A673 (cell line): ENCODE measurements around the gene FSTL4. TPM values are rescaled to one million over a fixed set of nuclear protein-coding genes. Genes with fewer than 3 reads are reported as not detected.

Experiments used
- BruUV-seq: library from RNA; stranded (reverse); fragments of 400-500 nt; replicated peaks from 2 replicates; lab custom pipeline; 2021; lab: Mats Ljungman, UMichigan
- CTCF ChIA-PET: fragments of 300-600 bp; sonication (Branson Sonifier 250); formaldehyde crosslinking; loops from one replicate; lab custom pipeline; 2022; ENCODE audit warnings: antibody characterized with exemption; lab: Charles Lee
- POLR2A ChIA-PET: fragments of 300-600 bp; sonication (Branson Sonifier 250); formaldehyde crosslinking; loops from one replicate; lab custom pipeline; 2022; ENCODE audit warnings: antibody characterized with exemption; ENCODE audit not compliant: low non-redundant PET; lab: Charles Lee
- DNase-seq: peaks from one replicate; pipeline ENCODE4 v3.0.0-alpha.2; 2015; ENCODE audit warnings: low spot score
- H3K27ac ChIP-seq: fragments of 200-600 bp; sonication (generic); 2 replicates; pipeline ENCODE4 v1.5.1; 2016; ENCODE audit warnings: mixed run types, low read depth, mild to moderate bottlenecking, mixed read lengths, antibody characterized with exemption, low read length; ENCODE audit not compliant: poor library complexity, severe bottlenecking
- H3K27me3 ChIP-seq: fragments of 200-600 bp; sonication (generic); replicated peaks from 2 replicates; pipeline ENCODE4 v1.6.1; 2017; ENCODE audit warnings: mixed run types, low read depth, mild to moderate bottlenecking, mixed read lengths, antibody characterized with exemption, low read length; ENCODE audit not compliant: insufficient read depth, poor library complexity
- H3K36me3 ChIP-seq: fragments of 200-600 bp; sonication (generic); 2 replicates; pipeline ENCODE4 v1.6.1; 2016; ENCODE audit warnings: mixed run types, mild to moderate bottlenecking, mixed read lengths, antibody characterized with exemption, low read length; ENCODE audit not compliant: insufficient read depth, poor library complexity, severe bottlenecking
- H3K4me1 ChIP-seq: fragments of 200-600 bp; sonication (generic); 2 replicates; pipeline ENCODE4 v1.6.1; 2017; ENCODE audit warnings: mixed run types, mild to moderate bottlenecking, mixed read lengths, antibody characterized with exemption, low read length; ENCODE audit not compliant: insufficient read depth, poor library complexity, severe bottlenecking
- H3K4me3 ChIP-seq: fragments of 200-600 bp; sonication (generic); 2 replicates; pipeline ENCODE4 v1.5.1; 2016; ENCODE audit warnings: low read depth, mixed run types, mild to moderate bottlenecking, mixed read lengths, low read length; ENCODE audit not compliant: poor library complexity, severe bottlenecking
- H3K9me3 ChIP-seq: fragments of 200-600 bp; sonication (generic); 2 replicates; pipeline ENCODE4 v1.6.1; 2016; ENCODE audit warnings: mixed run types, low read depth, mild to moderate bottlenecking, mixed read lengths, antibody characterized with exemption, low read length; ENCODE audit not compliant: poor library complexity, severe bottlenecking
- EZH2 ChIP-seq: fragments of 200-600 bp; sonication (generic); IDR thresholded peaks from 2 replicates; pipeline ENCODE4 v1.6.1; 2017; ENCODE audit warnings: borderline replicate concordance, low read depth, mild to moderate bottlenecking, mixed read lengths, antibody characterized with exemption, low read length; ENCODE audit not compliant: poor library complexity, severe bottlenecking
- intact Hi-C: fragments of 100-400 bp; cut with micrococcal nuclease; formaldehyde crosslinking; loops from one replicate; pipeline ENCODE4 v1.10.0; 2022; ENCODE audit not compliant: unreplicated experiment
- total RNA-seq: library from RNA; stranded (reverse); gene quantifications from 2 replicates; pipeline ENCODE4 v1.2.3, GENCODE V29; 2021
- TF ChIP-seq, protein P1 (sequence below): fragments of 300-800, 200-600 bp; sonication (generic); conservative IDR thresholded peaks from 2 replicates; pipeline ENCODE4 v1.5.1; 2017; ENCODE audit warnings: low read depth, mild to moderate bottlenecking, antibody characterized with exemption, low read length, moderate library complexity, mixed read lengths

Gene FSTL4
- total RNA-seq, 1 experiment from 2014 or later: 0.86 TPM

DNA sequence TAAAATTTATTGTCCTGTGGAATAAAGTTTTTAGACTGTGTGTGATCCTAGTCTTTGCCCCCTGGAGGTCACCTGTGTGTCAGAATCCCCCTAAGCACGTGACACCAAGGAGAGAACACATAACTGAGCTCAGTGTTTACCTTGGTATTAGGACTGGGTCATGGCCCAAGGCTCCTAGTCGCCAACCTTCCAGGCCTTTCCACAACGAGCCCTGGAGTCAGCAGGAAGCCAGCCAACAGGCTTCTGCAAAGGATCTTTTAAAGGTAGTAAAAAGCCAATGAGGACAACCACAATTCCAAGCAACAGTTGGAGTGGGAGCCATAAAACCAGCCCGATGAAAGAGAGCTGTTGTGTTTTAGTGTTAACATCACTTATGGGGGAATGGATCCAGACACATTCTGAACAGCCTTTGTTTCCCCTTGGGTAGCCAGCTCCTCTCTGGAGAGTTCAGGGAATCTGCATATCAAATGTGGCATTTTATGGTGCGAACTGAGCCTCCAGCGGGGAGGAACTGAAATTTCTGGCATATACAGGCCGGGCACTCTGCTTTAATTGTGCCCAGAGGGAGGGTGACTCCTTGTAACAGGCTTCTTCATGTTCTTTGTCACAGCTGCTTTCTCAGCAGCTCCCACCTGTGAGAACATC lies 239.9 kb downstream of the FSTL4 start:
- Histone ChIP-seq H3K36me3 (no peaks in the 10 kb centered on the region), H3K9me3 (peaks cover 7% of the 10 kb centered on the region), H3K27ac (no peak overlapping the region), H3K4me1 (no peaks in the 10 kb centered on the region), H3K27me3 (no peaks in the 10 kb centered on the region), H3K4me3 (no peak overlapping the region)
- no peak for DNase-seq
- TF ChIP-seq, protein P1, sequence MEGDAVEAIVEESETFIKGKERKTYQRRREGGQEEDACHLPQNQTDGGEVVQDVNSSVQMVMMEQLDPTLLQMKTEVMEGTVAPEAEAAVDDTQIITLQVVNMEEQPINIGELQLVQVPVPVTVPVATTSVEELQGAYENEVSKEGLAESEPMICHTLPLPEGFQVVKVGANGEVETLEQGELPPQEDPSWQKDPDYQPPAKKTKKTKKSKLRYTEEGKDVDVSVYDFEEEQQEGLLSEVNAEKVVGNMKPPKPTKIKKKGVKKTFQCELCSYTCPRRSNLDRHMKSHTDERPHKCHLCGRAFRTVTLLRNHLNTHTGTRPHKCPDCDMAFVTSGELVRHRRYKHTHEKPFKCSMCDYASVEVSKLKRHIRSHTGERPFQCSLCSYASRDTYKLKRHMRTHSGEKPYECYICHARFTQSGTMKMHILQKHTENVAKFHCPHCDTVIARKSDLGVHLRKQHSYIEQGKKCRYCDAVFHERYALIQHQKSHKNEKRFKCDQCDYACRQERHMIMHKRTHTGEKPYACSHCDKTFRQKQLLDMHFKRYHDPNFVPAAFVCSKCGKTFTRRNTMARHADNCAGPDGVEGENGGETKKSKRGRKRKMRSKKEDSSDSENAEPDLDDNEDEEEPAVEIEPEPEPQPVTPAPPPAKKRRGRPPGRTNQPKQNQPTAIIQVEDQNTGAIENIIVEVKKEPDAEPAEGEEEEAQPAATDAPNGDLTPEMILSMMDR: no peak
- TF ChIP-seq EZH2: no peak
- ChIA-PET POLR2A (no interaction called here), CTCF (no interaction called here)
- no TSS peak for BruUV-seq
- intact Hi-C loops: no loop called here

DNA sequence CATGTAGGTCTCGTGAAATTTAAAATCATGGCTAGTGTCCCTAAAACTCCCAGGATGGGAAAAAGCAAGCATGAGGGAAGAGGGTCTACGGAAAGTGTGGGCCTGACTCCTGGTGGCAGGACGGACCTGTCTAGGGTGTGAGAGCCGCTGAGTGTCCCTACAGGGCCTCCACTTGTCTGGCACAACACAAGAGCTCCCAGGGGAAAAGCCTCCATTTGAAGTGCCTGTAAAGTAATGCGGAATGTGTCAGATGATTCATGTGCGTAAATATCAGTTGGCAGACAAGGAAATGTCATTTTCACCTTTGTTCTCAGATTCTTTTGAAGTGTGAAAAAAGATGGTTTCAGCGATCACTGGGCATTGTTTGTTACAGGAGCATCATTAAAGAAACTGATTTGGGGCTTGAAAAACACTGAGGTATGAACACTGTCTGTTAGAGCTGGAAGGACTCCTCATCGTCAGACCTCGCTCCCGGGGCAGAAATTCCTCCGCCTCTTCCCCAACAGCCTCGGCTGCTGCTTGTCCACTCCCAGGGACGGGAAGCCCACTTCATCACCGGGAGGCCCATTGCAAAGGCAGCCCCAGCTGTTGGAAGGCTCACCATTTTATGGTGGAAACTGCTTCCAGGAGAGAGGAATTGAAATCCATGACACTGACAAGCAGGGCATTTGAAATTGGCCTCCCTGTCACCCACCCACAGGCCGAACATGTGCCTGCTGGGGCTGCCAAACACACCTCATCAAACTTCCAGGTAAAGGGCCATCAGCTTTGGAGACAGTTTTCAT lies 240.8 kb downstream of the FSTL4 start:
- Histone ChIP-seq H3K4me3 (no peak overlapping the region), H3K27me3 (no peaks in the 10 kb centered on the region), H3K36me3 (no peaks in the 10 kb centered on the region), H3K27ac (no peak overlapping the region), H3K9me3 (no peaks in the 10 kb centered on the region), H3K4me1 (no peaks in the 10 kb centered on the region)
- TF ChIP-seq EZH2: no peak
- no TSS peak for BruUV-seq
- no peak for DNase-seq
- POLR2A ChIA-PET: no interaction called here
- intact Hi-C loops: no loop called here
- CTCF ChIA-PET: no interaction called here

DNA sequence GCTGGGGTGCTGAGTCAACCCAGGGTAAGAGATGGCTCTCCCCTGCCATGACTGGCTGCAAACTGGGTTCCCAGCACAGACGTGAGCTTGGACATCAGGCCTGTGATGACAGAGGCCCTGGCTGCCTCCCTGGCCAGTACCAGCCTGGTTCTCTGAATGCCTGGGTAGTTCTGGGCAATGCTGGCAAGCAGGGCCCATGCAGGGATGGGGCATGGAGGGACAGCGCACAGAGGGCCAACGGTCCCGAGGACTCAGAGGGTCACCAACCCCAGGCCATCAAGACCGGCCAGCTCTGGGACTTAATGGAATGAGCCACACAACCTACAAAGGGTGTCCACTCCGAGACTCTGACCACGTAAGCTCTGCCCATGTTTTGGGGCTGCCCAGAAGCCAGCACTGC lies 241.4 kb downstream of the FSTL4 start:
- Histone ChIP-seq H3K36me3 (no peaks in the 10 kb centered on the region), H3K4me1 (no peaks in the 10 kb centered on the region), H3K27me3 (no peaks in the 10 kb centered on the region), H3K4me3 (no peak overlapping the region), H3K9me3 (no peaks in the 10 kb centered on the region), H3K27ac (no peak overlapping the region)
- POLR2A ChIA-PET: no interaction called here
- no TSS peak for BruUV-seq
- TF ChIP-seq, protein P1: no peak
- no peak for TF ChIP-seq EZH2
- CTCF ChIA-PET: no interaction called here
- DNase-seq: no peak
- intact Hi-C loops: no loop called here
